Prostate gland (tissue), 2 donors: Measurements from ENCODE around the gene TIGD3. TPM values are rescaled to one million over a fixed set of nuclear protein-coding genes. Genes with fewer than 3 reads are reported as not detected.

Experiments
- DNase-seq: peaks from one replicate; pipeline ENCODE4 v3.0.0-alpha.2; 2019; ENCODE audit warnings: low spot score
- H3K27ac ChIP-seq, 2 donors: fragments of 200-600 bp; sonication (generic); 2 replicates each; pipeline ENCODE4 v1.5.1; 2017 to 2019
- H3K27me3 ChIP-seq: fragments of 200-600 bp; sonication (generic); replicated peaks from 2 replicates; pipeline ENCODE4 v1.5.1; 2019; ENCODE audit not compliant: insufficient read depth
- H3K36me3 ChIP-seq, 2 donors: fragments of 200-600 bp; sonication (generic); 1 replicate in 1 of 2; 2 replicates in 1 of 2; pipeline versions ENCODE4 v1.5.1 to v1.8.1; 2017 to 2019
- H3K4me1 ChIP-seq: fragments of 200-600 bp; sonication (generic); replicated peaks from 2 replicates; pipeline ENCODE4 v1.5.1; 2019
- H3K4me3 ChIP-seq, 2 donors: fragments of 200-600 bp; sonication (generic); 2 replicates each; pipeline ENCODE4 v1.5.1; 2017 to 2019
- H3K9me3 ChIP-seq: fragments of 200-600 bp; sonication (generic); 2 replicates; pipeline ENCODE4 v1.5.1; 2017
- CTCF ChIP-seq, 4 experiments: fragments of 200-600 bp in 2 of 4; fragments of 450-650 bp in 2 of 4; sonication (generic) in 2 of 4; IDR thresholded peaks; 1 replicate in 3 of 4; 2 replicates in 1 of 4; pipeline ENCODE4 v1.5.1; 2016 to 2019; ENCODE audit warnings: antibody characterized with exemption in 4 of 4, mild to moderate bottlenecking in 2 of 4, moderate library complexity in 2 of 4
- POLR2A ChIP-seq: fragments of 450-650 bp; IDR thresholded peaks from one replicate; pipeline ENCODE4 v1.6.1; 2016; ENCODE audit warnings: antibody characterized with exemption, mild to moderate bottlenecking
- POLR2AphosphoS5 ChIP-seq: sonication (generic); formaldehyde crosslinking; IDR thresholded peaks from one replicate; pipeline ENCODE4 v1.6.1; 2017; ENCODE audit warnings: antibody characterized with exemption
- WGBS: methylation state at CpG from one replicate; pipeline ENCODE4 v1.1.5; 2018; 5-methylcytosine and 5-hydroxymethylcytosine counted together
- intact Hi-C: fragments of 100-400 bp; cut with DNase I; formaldehyde crosslinking; loops from one replicate; pipeline ENCODE4 v1.14.2; 2022
- total RNA-seq, 2 donors: library from RNA; depleted of rRNA; stranded (reverse); fragments of >200 nt; gene quantifications; one replicate each; pipeline ENCODE4 v1.1.0, GENCODE V29; 2016

The TIGD3 gene
- total RNA-seq, 2 donors from 2014 or later = 0.27 to 4.7 TPM

DNA sequence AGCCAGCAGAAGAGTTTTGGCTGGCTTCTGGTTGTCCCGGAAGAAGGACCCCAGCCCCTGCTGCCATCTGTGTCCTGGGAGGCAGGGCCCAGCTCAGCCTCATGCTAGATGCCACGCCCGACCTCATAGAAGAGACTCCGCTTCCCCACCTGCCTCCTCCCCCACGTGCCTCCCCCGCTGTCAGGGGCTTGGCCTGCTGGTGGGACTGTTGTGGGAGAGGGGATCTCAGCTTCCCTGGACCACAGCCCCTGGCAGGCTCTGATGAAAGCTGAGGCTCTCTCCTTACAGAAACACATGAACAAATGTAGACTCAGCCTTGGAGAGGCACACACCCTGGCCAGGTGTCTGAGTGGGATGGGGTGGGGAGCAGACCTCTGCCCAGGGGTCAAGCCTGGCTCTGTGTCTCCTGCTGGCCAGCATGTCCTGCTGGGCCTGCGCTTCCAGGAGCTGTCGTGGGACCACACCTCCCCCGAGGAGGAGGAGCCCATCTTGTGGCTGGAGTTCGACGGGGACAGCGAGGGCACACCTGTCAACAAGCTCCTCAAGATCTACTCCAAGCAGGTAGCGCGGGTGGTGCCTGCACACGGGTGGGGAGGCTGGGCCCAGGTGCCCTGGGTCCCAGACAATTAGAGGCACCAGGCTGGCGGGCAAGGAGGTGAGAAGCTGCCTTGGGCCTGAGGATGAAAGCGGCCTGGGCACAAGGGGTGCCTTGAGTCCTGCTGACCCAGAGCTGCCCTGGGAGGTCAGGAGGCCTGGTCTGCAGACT, 45.9 kb downstream of the TIGD3 start:
- no peak for DNase-seq
- no peaks in the 10 kb centered on the region for H3K27me3 ChIP-seq
- 82% methylated on average over 17 of the region's 17 CpGs for WGBS
- no peak overlapping the region for H3K27ac ChIP-seq
- H3K36me3 ChIP-seq = peaks cover 0 to 22% of the 10 kb centered on the region in 2 donors
- TF ChIP-seq POLR2AphosphoS5 (no peak), CTCF (IDR thresholded peaks at IDR 0.05) (no peak), POLR2A (no peak)
- no peaks in the 10 kb centered on the region for H3K4me1 ChIP-seq
- intact Hi-C loops = no loop called here
- no peaks in the 10 kb centered on the region for H3K9me3 ChIP-seq
- no peak overlapping the region for H3K4me3 ChIP-seq

DNA sequence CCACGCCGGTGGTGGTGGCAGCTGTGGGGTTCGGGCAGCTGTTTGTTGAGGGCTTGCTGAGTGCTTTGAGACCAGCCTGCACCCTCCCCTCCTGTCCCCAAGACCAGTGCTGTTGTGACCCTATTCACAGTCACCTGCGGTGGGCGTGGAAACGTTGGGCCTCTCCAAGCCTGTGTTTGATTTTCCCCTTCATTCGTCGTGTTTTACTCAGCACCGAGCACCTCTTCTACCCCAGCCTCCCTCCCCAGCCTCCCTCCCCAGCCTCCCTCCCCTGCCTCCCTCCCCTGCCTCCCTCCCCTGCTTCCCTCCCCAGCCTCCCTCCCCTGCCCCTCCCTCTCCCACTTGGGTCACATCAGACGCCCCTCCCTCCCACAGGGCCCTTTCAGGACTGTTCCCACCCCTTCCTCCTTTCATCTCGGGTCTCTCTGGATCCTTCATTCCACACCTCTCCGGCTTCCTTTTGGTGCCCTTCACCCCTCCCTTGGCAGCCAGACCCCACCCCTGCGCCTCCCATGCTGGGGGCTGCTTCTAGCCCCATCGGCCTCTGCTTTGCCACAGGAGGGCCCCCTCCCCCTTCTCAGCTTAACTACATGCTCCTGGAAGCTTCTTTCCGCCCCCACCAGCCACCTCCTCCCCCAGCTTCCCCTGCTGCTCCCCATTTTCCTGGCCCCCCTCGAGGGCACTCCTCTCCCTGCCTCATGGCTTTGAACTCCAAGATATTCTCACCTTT, 46.7 kb downstream of the TIGD3 start:
- TF ChIP-seq CTCF (IDR thresholded peaks at IDR 0.05) = no peak
- no peak for TF ChIP-seq POLR2AphosphoS5
- TF ChIP-seq POLR2A = no peak
- 71% methylated on average over 14 of the region's 16 CpGs for WGBS
- Histone ChIP-seq H3K4me3 (no peak overlapping the region), H3K36me3 (peaks cover 0 to 22% of the 10 kb centered on the region in 2 donors), H3K4me1 (no peaks in the 10 kb centered on the region), H3K9me3 (no peaks in the 10 kb centered on the region), H3K27ac (no peak overlapping the region), H3K27me3 (no peaks in the 10 kb centered on the region)
- intact Hi-C loops = no loop called here
- DNase-seq = no peak

GRCh38 chr11:65401803-65402248, 47.3 kb downstream of the TIGD3 start:
- WGBS = 68% methylated on average over 10 of the region's 10 CpGs
- Histone ChIP-seq H3K4me3 (no peak overlapping the region), H3K9me3 (no peaks in the 10 kb centered on the region), H3K36me3 (peaks cover 0 to 22% of the 10 kb centered on the region in 2 donors), H3K4me1 (no peaks in the 10 kb centered on the region), H3K27ac (no peak overlapping the region), H3K27me3 (no peaks in the 10 kb centered on the region)
- intact Hi-C loops = no loop called here
- no peak for DNase-seq
- TF ChIP-seq CTCF (IDR thresholded peaks at IDR 0.05) = no peak
- no peak for TF ChIP-seq POLR2AphosphoS5
- TF ChIP-seq POLR2A = no peak

DNA sequence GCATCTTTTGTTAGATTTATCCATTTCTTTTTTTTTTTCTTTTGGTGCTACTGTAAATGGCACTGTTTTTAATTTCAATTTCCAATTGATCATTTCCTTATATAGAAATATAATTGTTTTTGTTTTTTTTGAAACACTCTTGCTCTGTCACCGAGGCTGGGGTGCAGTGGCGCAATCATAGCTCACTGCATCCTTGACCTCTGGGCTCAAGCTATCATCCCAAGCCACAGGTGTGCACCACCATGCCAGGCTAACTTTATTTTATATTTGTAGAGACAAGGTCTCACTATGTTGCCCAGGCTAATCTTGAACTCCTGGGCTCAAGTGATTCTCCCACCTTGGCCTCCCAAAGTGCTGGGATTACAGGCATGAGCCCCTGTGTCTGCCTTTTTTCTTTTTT, 48.2 kb downstream of the TIGD3 start:
- Histone ChIP-seq H3K9me3 (no peaks in the 10 kb centered on the region), H3K4me1 (no peaks in the 10 kb centered on the region), H3K27me3 (no peaks in the 10 kb centered on the region), H3K27ac (no peak overlapping the region), H3K4me3 (no peak overlapping the region), H3K36me3 (peaks cover 0 to 22% of the 10 kb centered on the region in 2 donors)
- DNase-seq = no peak
- intact Hi-C loops = no loop called here
- TF ChIP-seq CTCF (IDR thresholded peaks at IDR 0.05) (no peak), POLR2AphosphoS5 (no peak), POLR2A (no peak)
- WGBS = 90% methylated on average over 2 of the region's 2 CpGs
